Measurements from ENCODE around the gene PPP1R15B. TPM values are rescaled to one million over a fixed set of nuclear protein-coding genes. Genes with fewer than 3 reads are reported as not detected.

The PPP1R15B gene
- total and polyA plus RNA-seq, 10 of the 15 experiments (the other 5 are each of a cell fraction or from before 2014, with no cell fraction given): 13.9 to 38.1 (median 26.5) TPM

- no peak for TF ChIP-seq STAT1 (conservative IDR thresholded peaks at IDR 0.05)
- TF ChIP-seq POU2F2 (IDR thresholded peaks at IDR 0.05; ENCODE audit: borderline replicate concordance, low read depth, low read length): no peak
- no peak for TF ChIP-seq IKZF2 (IDR thresholded peaks at IDR 0.05)
- no peak for TF ChIP-seq EZH2 (IDR thresholded peaks at IDR 0.05; ENCODE audit: borderline replicate concordance, control insufficient read depth, low read depth, low read length)
Observed at GRCh38 chr1:204367956-204368355, 43.7 kb downstream of the PPP1R15B start (continued).

GRCh38 chr1:204367193-204367858 lies 44.3 kb downstream of the PPP1R15B start:
- ChIA-PET POLR2A (no interaction called here), RAD21 (ENCODE audit: unreplicated experiment) (interaction anchor here (0.6 to 1.8 kb wide), 2 partner anchors 28 to 31 kb away, joined by 3 to 9 read pairs; no protein-coding TSS in a partner anchor), SMC1A (ENCODE audit: uncharacterized antibody, unreplicated experiment) (interaction anchor here (0.7 to 12.8 kb wide), 3 partner anchors 14 to 205 kb away, joined by 3 to 141 read pairs (median 3); no protein-coding TSS in a partner anchor), CTCF (interaction anchor here (0.6 to 17.7 kb wide), 9 partner anchors 9 to 1440 kb away, joined by 3 to 297 read pairs (median 4); partner anchors contain the start of gene KLHL12)
- BruUV-seq (replicated peaks): no TSS peak
- no peaks in the 10 kb centered on the region for H3K9me3 ChIP-seq (replicated peaks; ENCODE audit: control insufficient read depth, insufficient read depth, low read length)
- no peak overlapping the region for H2AFZ ChIP-seq (ENCODE audit: control insufficient read depth, low read depth, low read length)
- DNase-seq (ENCODE audit: low read depth, low spot score) (no peak), FAIRE-seq (peak; percentile 35), ATAC-seq (no peak)
- no peaks in the 10 kb centered on the region for H3K36me3 ChIP-seq (ENCODE audit: control insufficient read depth in 2 of 2, insufficient read depth in 2 of 2, low read length in 1 of 2)
- peaks cover 11% of the 10 kb centered on the region for H3K4me1 ChIP-seq (ENCODE audit: control insufficient read depth, insufficient read depth, low read length)
- intact Hi-C loops (cut with micrococcal nuclease; ENCODE audit: unreplicated experiment): no loop called here
- no peaks in the 10 kb centered on the region for H3K27me3 ChIP-seq (replicated peaks in 1 of 2; ENCODE audit: control insufficient read depth in 2 of 2, insufficient read depth in 2 of 2, low read length in 1 of 2)
- in situ Hi-C loops (cut with MboI): loop anchor here (10.0 kb wide), 1 partner anchor 503 kb away; the partner anchor contains the start of gene SNRPE
- no peak overlapping the region for H3K4me2 ChIP-seq (ENCODE audit: control insufficient read depth, insufficient read depth)
- no peak overlapping the region for H3K4me3 ChIP-seq
- TF ChIP-seq TCF3 (IDR thresholded peaks at IDR 0.05; ENCODE audit: borderline replicate concordance, insufficient read depth, low read depth, low read length) (no peak), KAT2A (conservative IDR thresholded peaks at IDR 0.05; ENCODE audit: control insufficient read depth, low read depth, low read length) (no peak), FOS (IDR thresholded peaks at IDR 0.05; ENCODE audit: borderline replicate concordance, extremely low read depth, insufficient read length) (no peak), POLR2A (IDR thresholded peaks at IDR 0.05; ENCODE audit: low read depth, low read length) (no peak), ZBTB33 (IDR thresholded peaks at IDR 0.05) (no peak), USF2 (IDR thresholded peaks at IDR 0.05; ENCODE audit: borderline replicate concordance, low read depth, low read length) (no peak), IKZF1 (conservative IDR thresholded peaks at IDR 0.05) (no peak), EGR1 (IDR thresholded peaks at IDR 0.05; ENCODE audit: borderline replicate concordance in 1 of 2, low read depth in 2 of 2, low read length in 2 of 2) (no peak)
- no peak overlapping the region for H3K9ac ChIP-seq (ENCODE audit: control insufficient read depth, insufficient read depth, low read length)
- no peaks in the 10 kb centered on the region for H3K79me2 ChIP-seq (ENCODE audit: control insufficient read depth, insufficient read depth, low read length)
- H4K20me1 ChIP-seq (ENCODE audit: control insufficient read depth, insufficient read depth): no peaks in the 10 kb centered on the region
- 53% methylated on average over 16 of the region's 16 CpGs for WGBS (ENCODE audit: insufficient coverage, insufficient replicate concordance, low lambda C conversion rate, missing lambda C conversion rate)
- no peak overlapping the region for H3K27ac ChIP-seq (ENCODE audit: control insufficient read depth, insufficient read depth)

All from GM12878 (cell line).